Gastroesophageal sphincter (tissue), 4 donors: Measurements from ENCODE around the gene LINGO3. TPM values are rescaled to one million over a fixed set of nuclear protein-coding genes. Genes with fewer than 3 reads are reported as not detected.
A peak's percentile ranks its signal among the peaks of the same experiment; 100 is the strongest.

ENCODE experiments used
- ATAC-seq: fragments of 150-250 bp; one replicate; pipeline ENCODE4 v1.9.1; 2016; ENCODE audit warnings: mild to moderate bottlenecking, moderate library complexity
- H3K27ac ChIP-seq, 4 donors: fragments of 200-600 bp; sonication (generic) in 3 of 4; 1 replicate in 3 of 4; 2 replicates in 1 of 4; pipeline ENCODE4 v1.5.1; 2016 to 2019
- H3K27me3 ChIP-seq: fragments of 200-600 bp; sonication (generic); one replicate; pipeline ENCODE4 v1.5.1; 2019
- H3K36me3 ChIP-seq, 2 donors: fragments of 200-600 bp; sonication (generic); one replicate each; pipeline ENCODE4 v1.5.1; 2019; ENCODE audit warnings: control low read depth in 1 of 2
- H3K4me1 ChIP-seq, 3 donors: fragments of 200-600 bp; sonication (generic); 1 replicate in 2 of 3; 2 replicates in 1 of 3; pipeline ENCODE4 v1.5.1; 2016 to 2019; ENCODE audit warnings: control low read depth in 2 of 3
- H3K4me3 ChIP-seq, 2 donors: fragments of 200-600 bp; sonication (generic); one replicate each; pipeline ENCODE4 v1.5.1; 2019; ENCODE audit warnings: mild to moderate bottlenecking in 1 of 2, moderate library complexity in 1 of 2
- H3K9me3 ChIP-seq, 3 donors: fragments of 200-600 bp; sonication (generic); one replicate each; pipeline ENCODE4 v1.5.1; 2017 to 2019; ENCODE audit warnings: control low read depth in 2 of 3
- EP300 ChIP-seq: sonication (generic); formaldehyde crosslinking; IDR thresholded peaks from one replicate; pipeline ENCODE4 v1.6.1; 2017; ENCODE audit warnings: antibody characterized with exemption, mild to moderate bottlenecking
- POLR2A ChIP-seq, 2 donors: fragments of 450-650 bp; IDR thresholded peaks; one replicate each; pipeline ENCODE4 v1.6.1; 2017; ENCODE audit warnings: antibody characterized with exemption in 2 of 2, mild to moderate bottlenecking in 2 of 2, moderate library complexity in 1 of 2
- POLR2AphosphoS5 ChIP-seq: sonication (generic); formaldehyde crosslinking; IDR thresholded peaks from one replicate; pipeline ENCODE4 v1.6.1; 2017; ENCODE audit warnings: antibody characterized with exemption
- WGBS, 2 donors: methylation state at CpG; one replicate each; pipeline ENCODE4 v1.1.5; 2018; ENCODE audit warnings: low coverage in 1 of 2; 5-methylcytosine and 5-hydroxymethylcytosine counted together
- total RNA-seq, 4 donors: library from RNA; depleted of rRNA; stranded (reverse); fragments of >200 nt; gene quantifications; one replicate each; pipeline ENCODE4 v1.1.0, GENCODE V29; 2016
- TF ChIP-seq, protein P1 (sequence below), 4 experiments: fragments of 200-600 bp in 2 of 4; fragments of 450-650 bp in 2 of 4; sonication (generic) in 1 of 4; IDR thresholded peaks; one replicate each; pipeline ENCODE4 v1.5.1; 2017 to 2019; ENCODE audit warnings: antibody characterized with exemption in 4 of 4, mild to moderate bottlenecking in 2 of 4, moderate library complexity in 2 of 4

LINGO3 gene
- total RNA-seq, 4 donors from 2014 or later = not detected

DNA sequence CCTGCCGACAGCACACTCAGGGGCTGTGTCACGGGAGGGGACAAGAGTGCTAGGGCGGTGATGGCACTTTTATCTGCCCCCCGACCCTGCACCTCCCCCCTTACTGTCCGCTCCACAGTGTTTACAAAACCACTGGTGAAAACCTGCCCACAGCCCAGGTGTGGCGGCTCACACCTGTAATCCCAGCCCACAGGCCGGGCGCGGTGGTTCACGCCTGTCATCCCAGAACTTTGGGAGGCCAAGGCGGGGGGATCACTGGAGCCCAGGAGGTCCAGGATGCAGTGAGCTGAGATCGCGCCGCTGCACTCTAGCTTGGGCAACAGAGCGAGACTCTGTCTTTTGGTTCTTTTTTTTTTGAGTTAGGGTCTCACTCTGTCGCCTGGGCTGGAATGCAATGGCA lies 11.8 kb downstream of the LINGO3 start:
- peaks cover 0 to 28% (median 15%) of the 10 kb centered on the region in 3 donors for H3K4me1 ChIP-seq
- no peak for ATAC-seq
- WGBS, 2 donors = 95 to 100% methylated on average over 3 to 7 of the region's 16 CpGs

DNA sequence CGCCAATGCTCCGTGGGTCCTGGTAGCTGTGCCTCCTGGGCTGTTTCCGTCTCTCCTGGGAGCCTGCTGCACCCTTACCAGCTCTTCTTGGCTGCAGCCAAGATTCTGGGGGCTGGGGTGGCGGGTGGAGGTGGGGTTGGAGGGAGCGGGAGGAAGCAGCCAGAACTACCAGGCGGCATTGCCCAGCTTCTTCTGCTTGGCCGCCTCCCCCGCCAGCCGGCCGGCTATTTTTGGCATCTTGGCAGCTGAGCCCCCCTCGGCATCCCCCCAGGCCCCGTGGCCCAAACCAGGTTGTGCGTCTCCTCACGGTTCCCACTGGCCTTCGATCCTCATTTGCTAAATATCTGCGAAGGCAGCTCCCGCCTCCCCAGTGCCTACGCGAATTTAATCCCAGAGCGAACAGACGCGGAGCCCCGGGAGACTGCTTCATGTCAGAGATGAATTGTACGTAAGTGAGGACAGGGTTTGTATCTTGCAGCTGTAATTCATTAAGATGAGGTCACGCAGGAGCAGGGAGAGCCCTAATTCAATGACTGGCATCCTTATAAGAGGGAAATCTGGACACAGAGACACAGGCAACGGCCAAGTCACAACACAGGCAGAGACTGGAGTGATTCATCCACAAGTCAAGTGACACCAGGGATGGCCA lies 13.1 kb downstream of the LINGO3 start:
- ATAC-seq = peak; percentile 61
- 15 to 20% methylated on average over 1 to 7 of the region's 26 CpGs for WGBS, 2 donors
- Histone ChIP-seq H3K4me1 (peaks cover 0 to 41% (median 28%) of the 10 kb centered on the region in 3 donors), H3K9me3 (no peaks in the 10 kb centered on the region), H3K27me3 (peaks cover 39% of the 10 kb centered on the region), H3K36me3 (no peaks in the 10 kb centered on the region), H3K4me3 (peak overlapping the region in 1 of 2 donors; percentile 29), H3K27ac (peak overlapping the region in 3 of 4 donors; percentile 64 to 68 (median 67))
- TF ChIP-seq, protein P1, sequence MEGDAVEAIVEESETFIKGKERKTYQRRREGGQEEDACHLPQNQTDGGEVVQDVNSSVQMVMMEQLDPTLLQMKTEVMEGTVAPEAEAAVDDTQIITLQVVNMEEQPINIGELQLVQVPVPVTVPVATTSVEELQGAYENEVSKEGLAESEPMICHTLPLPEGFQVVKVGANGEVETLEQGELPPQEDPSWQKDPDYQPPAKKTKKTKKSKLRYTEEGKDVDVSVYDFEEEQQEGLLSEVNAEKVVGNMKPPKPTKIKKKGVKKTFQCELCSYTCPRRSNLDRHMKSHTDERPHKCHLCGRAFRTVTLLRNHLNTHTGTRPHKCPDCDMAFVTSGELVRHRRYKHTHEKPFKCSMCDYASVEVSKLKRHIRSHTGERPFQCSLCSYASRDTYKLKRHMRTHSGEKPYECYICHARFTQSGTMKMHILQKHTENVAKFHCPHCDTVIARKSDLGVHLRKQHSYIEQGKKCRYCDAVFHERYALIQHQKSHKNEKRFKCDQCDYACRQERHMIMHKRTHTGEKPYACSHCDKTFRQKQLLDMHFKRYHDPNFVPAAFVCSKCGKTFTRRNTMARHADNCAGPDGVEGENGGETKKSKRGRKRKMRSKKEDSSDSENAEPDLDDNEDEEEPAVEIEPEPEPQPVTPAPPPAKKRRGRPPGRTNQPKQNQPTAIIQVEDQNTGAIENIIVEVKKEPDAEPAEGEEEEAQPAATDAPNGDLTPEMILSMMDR (IDR thresholded peaks at IDR 0.05) = no peak
- TF ChIP-seq POLR2A (IDR thresholded peaks at IDR 0.05) = no peak
- peak; percentile 52 for TF ChIP-seq POLR2AphosphoS5
- no peak for TF ChIP-seq EP300

More for the DNA sequence above, 11.8 kb downstream of the LINGO3 start:
- H3K4me3 ChIP-seq = no peak overlapping the region
- H3K36me3 ChIP-seq = no peaks in the 10 kb centered on the region
- no peak overlapping the region for H3K27ac ChIP-seq
- H3K27me3 ChIP-seq = peaks cover 31% of the 10 kb centered on the region
- H3K9me3 ChIP-seq = no peaks in the 10 kb centered on the region
- TF ChIP-seq, protein P1 (IDR thresholded peaks at IDR 0.05) = no peak
- TF ChIP-seq POLR2A (IDR thresholded peaks at IDR 0.05) = no peak
- TF ChIP-seq POLR2AphosphoS5 = no peak
- TF ChIP-seq EP300 = no peak

DNA sequence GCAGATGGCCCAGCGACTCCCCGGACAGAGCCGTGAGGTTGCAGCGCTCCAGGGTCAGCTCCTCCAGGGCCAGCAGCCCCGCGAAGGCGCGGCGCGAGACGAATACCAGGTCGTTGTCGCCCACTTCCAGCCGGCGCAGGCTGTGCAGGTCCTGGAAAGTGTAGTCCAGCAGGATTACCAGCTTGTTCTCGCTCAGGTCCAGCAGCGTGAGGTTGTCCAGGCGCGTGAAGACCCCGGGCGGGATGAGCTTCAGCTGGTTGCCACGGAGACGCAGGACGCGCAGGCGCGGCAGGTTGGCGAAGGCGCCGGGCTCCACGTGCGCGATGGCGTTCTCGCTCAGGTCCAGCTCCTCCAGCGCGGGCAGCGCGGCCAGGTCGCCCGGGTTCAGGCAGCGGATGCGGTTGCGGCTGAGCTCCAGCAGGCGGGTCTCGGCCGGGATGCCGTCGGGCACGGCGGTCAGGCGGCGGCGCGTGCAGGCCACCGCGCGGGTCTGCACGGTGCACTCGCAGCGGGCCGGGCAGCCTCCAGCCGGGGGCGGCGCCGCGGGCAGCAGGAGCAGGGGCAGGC lies 16.7 kb downstream of the LINGO3 start:
- H3K27ac ChIP-seq = no peak overlapping the region
- no CpG with 5 or more reads among the region's 67 CpGs for WGBS, 2 donors
- no peaks in the 10 kb centered on the region for H3K36me3 ChIP-seq
- peaks cover 61% of the 10 kb centered on the region for H3K27me3 ChIP-seq
- H3K4me3 ChIP-seq = peak overlapping the region in 1 of 2 donors; percentile 50
- TF ChIP-seq, protein P1 (IDR thresholded peaks at IDR 0.05) = no peak
- TF ChIP-seq POLR2AphosphoS5 = no peak
- no peaks in the 10 kb centered on the region for H3K9me3 ChIP-seq
- peaks cover 0 to 48% (median 32%) of the 10 kb centered on the region in 3 donors for H3K4me1 ChIP-seq
- ATAC-seq = no peak

DNA sequence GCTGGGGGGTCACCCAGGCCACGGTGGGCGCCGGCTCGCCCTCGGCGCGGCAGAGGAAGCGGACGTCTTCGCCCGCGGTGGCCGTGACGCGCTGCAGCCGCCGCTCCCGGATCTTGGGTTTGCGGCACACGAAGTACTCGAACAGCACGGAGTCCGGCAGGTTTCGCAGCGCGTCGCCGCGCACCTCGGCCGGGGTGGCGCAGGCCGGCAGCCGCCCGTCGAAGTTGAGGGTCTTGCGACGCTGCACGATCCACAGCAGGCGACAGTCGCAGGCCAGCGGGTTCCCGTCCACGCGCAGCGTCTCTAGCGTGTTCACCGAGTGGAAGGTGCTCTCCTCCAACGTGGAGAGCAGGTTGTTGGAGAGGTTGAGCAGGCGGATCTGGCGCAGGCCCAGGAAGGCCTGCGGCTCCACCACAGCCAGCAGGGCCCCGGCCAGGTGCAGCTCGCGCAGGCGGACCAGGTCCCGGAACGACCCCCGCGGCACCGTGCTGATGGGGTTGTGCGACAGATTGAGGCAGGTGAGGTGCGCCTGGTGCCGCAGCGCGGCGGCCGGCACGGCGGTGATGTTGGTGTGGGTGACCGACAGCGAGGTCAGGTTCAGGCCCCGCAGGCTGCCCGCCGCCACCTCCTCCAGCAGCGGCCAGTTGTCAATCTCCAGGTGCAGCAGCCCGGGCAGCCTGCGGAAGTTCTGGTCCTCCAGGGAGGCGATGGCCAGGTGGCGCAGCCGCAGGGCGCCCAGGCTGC lies 17.3 kb downstream of the LINGO3 start:
- Histone ChIP-seq H3K9me3 (no peaks in the 10 kb centered on the region), H3K36me3 (no peaks in the 10 kb centered on the region), H3K4me1 (peaks cover 0 to 45% (median 32%) of the 10 kb centered on the region in 3 donors), H3K27ac (peak overlapping the region in 1 of 4 donors; percentile 56), H3K4me3 (peak overlapping the region in 1 of 2 donors; percentile 50), H3K27me3 (peaks cover 61% of the 10 kb centered on the region)
- ATAC-seq = no peak
- no peak for TF ChIP-seq EP300
- 0 to 5% methylated on average over 7 to 8 of the region's 82 CpGs for WGBS, 2 donors

DNA sequence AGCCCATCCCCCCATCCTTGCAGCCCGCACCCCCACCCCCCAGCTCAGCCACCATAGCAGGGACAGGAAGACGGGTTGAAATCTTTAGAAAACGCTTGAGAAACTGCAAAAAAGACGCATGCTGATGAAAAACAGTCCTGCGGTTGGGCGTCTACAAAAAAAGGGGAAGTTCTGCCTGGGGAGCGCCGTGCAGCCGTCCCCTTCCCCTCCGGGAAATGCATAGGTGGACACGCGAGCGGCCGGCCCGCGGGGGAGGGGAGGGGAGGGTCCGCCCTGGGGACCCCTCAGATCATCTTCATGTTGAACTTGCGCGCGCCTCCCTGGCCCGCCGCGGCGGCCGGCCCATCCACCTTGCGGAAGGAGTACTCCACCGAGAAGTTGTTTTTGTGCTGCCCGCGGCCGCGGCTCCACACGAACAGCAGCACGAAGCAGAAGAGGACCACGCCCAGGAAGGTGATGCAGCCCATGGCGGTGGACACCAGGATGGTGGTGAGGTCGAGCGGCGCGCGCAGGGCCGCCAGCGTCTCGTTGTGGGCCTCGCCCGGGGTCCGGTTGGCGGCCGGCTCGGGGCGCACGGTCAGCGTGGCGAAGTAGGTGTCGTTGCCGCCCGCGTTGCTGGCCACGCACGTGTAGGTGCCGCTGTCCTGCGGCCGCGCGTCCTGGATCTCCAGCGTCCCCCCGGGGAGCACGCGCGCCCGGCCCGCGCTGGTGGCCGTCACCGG lies 18.1 kb downstream of the LINGO3 start:
- peaks cover 61% of the 10 kb centered on the region for H3K27me3 ChIP-seq
- WGBS, 2 donors = 0% methylated on average over 1 of the region's 74 CpGs; no CpG with 5 or more reads in 1 of the 2 donors
- H3K4me3 ChIP-seq = peak overlapping the region in 1 of 2 donors; percentile 50
- peak overlapping the region in 1 of 4 donors; percentile 56 for H3K27ac ChIP-seq
- no peaks in the 10 kb centered on the region for H3K36me3 ChIP-seq
- H3K4me1 ChIP-seq = peaks cover 0 to 38% (median 31%) of the 10 kb centered on the region in 3 donors
- ATAC-seq = peak; percentile 37
- TF ChIP-seq EP300 (no peak), POLR2AphosphoS5 (no peak), POLR2A (IDR thresholded peaks at IDR 0.05) (no peak)
- TF ChIP-seq, protein P1 (IDR thresholded peaks at IDR 0.05) = no peak
- no peaks in the 10 kb centered on the region for H3K9me3 ChIP-seq
